ENCODE measurements around the gene RNASEL.

Gene RNASEL

GRCh38 chr1:182598296-182598695 is 9.2 kb upstream of the RNASEL start:
- DNase-seq: no peak

GRCh38 chr1:182596934-182597333 is 7.9 kb upstream of the RNASEL start:
- no peak for DNase-seq

GRCh38 chr1:182595641-182596240 is 6.7 kb upstream of the RNASEL start:
- peak; percentile 63 for DNase-seq

GRCh38 chr1:182589931-182590330 is 875 bp upstream of the RNASEL start:
- DNase-seq: no peak

GRCh38 chr1:182589520-182589919 is 464 bp upstream of the RNASEL start:
- no peak for DNase-seq

GRCh38 chr1:182587666-182588499 is 1.2 kb downstream of the RNASEL start:
- DNase-seq: no peak

- DNase-seq: no peak
These were observed 2.0 kb downstream of the RNASEL start for GRCh38 chr1:182587093-182587492.

GRCh38 chr1:182586380-182586779 is 2.7 kb downstream of the RNASEL start:
- no peak for DNase-seq

- DNase-seq: no peak
These were observed 4.3 kb downstream of the RNASEL start for GRCh38 chr1:182584746-182585145.

GRCh38 chr1:182580736-182581135 is 8.3 kb downstream of the RNASEL start:
- no peak for DNase-seq

GRCh38 chr1:182575540-182576149 is 13.4 kb downstream of the RNASEL start:
- peak; percentile 61 for DNase-seq

GRCh38 chr1:182574156-182574555 is 14.9 kb downstream of the RNASEL start:
- DNase-seq: no peak

- DNase-seq: no peak
These were observed 18.5 kb downstream of the RNASEL start for GRCh38 chr1:182570611-182570970.

GRCh38 chr1:182569939-182570610 is 19.0 kb downstream of the RNASEL start:
- DNase-seq: no peak

- DNase-seq: no peak
These were observed 20.3 kb downstream of the RNASEL start for GRCh38 chr1:182568647-182569284.

GRCh38 chr1:182567629-182568028 is 21.4 kb downstream of the RNASEL start:
- DNase-seq: no peak

- no peak for DNase-seq
These were observed 23.5 kb downstream of the RNASEL start for GRCh38 chr1:182565537-182565936.

GRCh38 chr1:182564406-182565004 is 24.6 kb downstream of the RNASEL start:
- DNase-seq: no peak

GRCh38 chr1:182563095-182563494 is 26.0 kb downstream of the RNASEL start:
- peak; percentile 18 for DNase-seq

GRCh38 chr1:182561456-182561855 is 27.6 kb downstream of the RNASEL start:
- DNase-seq: no peak

GRCh38 chr1:182560392-182560984 is 28.6 kb downstream of the RNASEL start:
- DNase-seq: no peak

GRCh38 chr1:182556279-182556678 is 32.8 kb downstream of the RNASEL start:
- no peak for DNase-seq
